ENCODE data around the gene NRXN2.

GRCh38 chr11:64564419-64564818 is 158.6 kb downstream of the NRXN2 start:
- TF ChIP-seq TAF1 (IDR thresholded peaks at IDR 0.05; ENCODE audit: borderline replicate concordance, low read depth, low read length) (no peak), CHD2 (IDR thresholded peaks at IDR 0.05; ENCODE audit: borderline replicate concordance, low read depth, low read length) (no peak), CEBPB (IDR thresholded peaks at IDR 0.05; ENCODE audit: borderline replicate concordance in 1 of 2, low read depth in 2 of 2, low read length in 2 of 2) (no peak), SIN3A (IDR thresholded peaks at IDR 0.05; ENCODE audit: low read depth, low read length) (no peak), ZSCAN29 (IDR thresholded peaks at IDR 0.05) (no peak), FOXM1 (IDR thresholded peaks at IDR 0.05; ENCODE audit: low read depth, low read length) (no peak), GABPA (IDR thresholded peaks at IDR 0.05; ENCODE audit: low read depth) (no peak), FOXK2 (IDR thresholded peaks at IDR 0.05) (no peak)
